Testis (tissue), 2 donors: Measurements from ENCODE around the gene SPATA31C2.

Experiments
- POLR2A ChIP-seq: fragments of 450-650 bp; IDR thresholded peaks from one replicate; pipeline ENCODE4 v1.6.1; 2017; ENCODE audit warnings: antibody characterized with exemption, mild to moderate bottlenecking, moderate library complexity
- TF ChIP-seq, protein P1 (sequence below), 3 experiments: fragments of 450-650 bp in 2 of 3; fragments of 200-600 bp in 1 of 3; sonication (generic) in 1 of 3; IDR thresholded peaks; one replicate each; pipeline ENCODE4 v1.5.1; 2016 to 2019; ENCODE audit warnings: antibody characterized with exemption in 3 of 3, mild to moderate bottlenecking in 2 of 3, moderate library complexity in 1 of 3

DNA sequence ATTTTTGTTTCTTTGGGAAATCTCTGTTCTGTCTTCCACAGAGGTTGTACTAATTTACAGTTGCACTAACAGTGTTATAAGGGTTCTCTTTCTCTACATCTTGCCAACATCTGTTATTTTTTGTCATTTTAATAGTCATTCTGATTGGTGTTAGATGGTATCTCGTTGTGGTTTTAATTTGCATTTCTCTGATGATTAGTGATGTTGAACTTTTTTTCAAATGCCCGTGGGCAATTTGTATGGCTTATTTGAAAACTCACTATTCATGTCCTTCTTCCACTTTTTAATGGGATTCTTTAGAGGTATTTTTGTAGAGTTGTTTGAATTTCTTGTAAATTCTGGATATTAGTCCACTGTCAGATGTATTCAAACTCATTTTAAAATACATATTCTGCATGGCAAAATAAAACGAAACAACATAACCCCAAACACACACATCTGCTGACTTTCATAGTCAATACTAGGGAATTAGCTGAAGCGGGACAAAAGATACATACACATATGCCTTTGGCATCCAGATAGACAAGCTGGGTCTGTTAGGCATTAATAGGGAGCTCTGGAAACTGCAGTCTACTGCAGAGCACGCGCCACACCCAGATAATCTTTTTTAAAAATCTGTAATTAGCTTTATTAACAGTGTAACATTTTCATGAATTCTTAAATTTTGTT is 5.8 kb upstream of the SPATA31C2 start:
- TF ChIP-seq POLR2A: no peak
- TF ChIP-seq, protein P1, sequence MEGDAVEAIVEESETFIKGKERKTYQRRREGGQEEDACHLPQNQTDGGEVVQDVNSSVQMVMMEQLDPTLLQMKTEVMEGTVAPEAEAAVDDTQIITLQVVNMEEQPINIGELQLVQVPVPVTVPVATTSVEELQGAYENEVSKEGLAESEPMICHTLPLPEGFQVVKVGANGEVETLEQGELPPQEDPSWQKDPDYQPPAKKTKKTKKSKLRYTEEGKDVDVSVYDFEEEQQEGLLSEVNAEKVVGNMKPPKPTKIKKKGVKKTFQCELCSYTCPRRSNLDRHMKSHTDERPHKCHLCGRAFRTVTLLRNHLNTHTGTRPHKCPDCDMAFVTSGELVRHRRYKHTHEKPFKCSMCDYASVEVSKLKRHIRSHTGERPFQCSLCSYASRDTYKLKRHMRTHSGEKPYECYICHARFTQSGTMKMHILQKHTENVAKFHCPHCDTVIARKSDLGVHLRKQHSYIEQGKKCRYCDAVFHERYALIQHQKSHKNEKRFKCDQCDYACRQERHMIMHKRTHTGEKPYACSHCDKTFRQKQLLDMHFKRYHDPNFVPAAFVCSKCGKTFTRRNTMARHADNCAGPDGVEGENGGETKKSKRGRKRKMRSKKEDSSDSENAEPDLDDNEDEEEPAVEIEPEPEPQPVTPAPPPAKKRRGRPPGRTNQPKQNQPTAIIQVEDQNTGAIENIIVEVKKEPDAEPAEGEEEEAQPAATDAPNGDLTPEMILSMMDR (IDR thresholded peaks at IDR 0.05): no peak
